HG02840 (cell line): ENCODE measurements around the gene PDE5A.

ENCODE experiments used
- ATAC-seq: cut with Tn5 transposase; IDR thresholded peaks from one replicate; pipeline ENCODE4 v1.9.1; 2021; ENCODE audit warnings: mild to moderate bottlenecking, moderate library complexity, moderate number of reproducible peaks; ENCODE audit not compliant: unreplicated experiment, low FRiP score

The PDE5A gene

GRCh38 chr4:119589165-119589564 lies 39.4 kb downstream of the PDE5A start:
- ATAC-seq: no peak

- ATAC-seq: no peak
Observed at GRCh38 chr4:119587796-119588195, 40.8 kb downstream of the PDE5A start.

DNA sequence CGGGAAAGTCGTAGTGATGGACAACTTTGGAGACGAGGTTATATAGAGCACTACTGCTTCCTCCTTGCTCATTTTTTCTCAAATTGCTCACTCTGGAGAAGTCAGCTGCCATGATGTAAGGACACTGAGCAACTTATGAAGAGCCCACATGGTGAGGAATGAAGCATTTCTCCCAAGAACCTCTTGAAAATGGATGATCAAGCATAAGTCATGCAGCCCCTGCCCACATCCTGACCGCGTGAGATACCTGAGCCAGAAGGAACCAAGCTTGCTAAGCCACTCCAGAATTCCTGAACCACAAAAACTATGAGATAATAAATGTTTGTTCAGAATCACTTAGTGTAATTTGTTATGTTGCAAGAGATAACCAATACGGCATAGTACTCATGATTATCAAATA lies 42.8 kb downstream of the PDE5A start:
- no peak for ATAC-seq

DNA sequence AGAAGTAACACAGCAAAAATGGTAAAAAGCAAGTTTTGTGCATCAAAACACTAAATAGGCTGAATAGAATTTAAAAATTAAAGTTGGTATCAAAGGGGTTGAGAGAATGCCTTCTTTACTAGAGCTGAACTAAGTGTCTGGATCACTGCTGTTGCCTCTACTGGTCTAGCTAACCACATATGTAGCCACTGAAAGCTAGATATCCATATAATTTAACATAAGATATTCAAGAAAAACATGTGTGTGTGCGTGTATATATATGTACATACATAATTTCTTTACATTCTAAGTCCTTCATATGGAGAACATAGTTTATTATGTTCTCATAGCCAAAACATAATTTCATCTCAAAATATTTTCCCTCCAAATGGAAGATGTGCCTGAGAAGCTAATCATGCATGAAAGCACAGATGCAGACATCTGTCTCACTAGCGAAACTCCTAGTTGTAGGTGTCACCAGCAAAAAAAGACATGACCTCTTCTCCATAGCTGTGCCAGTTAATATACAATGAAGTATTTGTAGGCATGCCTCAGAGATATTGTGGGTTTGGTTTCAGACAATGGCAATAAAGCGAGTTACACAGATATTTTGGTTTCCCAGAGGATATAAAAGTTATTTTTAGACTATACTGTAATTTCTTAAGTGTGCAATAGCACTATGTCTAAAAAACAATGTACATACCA lies 47.3 kb downstream of the PDE5A start:
- ATAC-seq: no peak

DNA sequence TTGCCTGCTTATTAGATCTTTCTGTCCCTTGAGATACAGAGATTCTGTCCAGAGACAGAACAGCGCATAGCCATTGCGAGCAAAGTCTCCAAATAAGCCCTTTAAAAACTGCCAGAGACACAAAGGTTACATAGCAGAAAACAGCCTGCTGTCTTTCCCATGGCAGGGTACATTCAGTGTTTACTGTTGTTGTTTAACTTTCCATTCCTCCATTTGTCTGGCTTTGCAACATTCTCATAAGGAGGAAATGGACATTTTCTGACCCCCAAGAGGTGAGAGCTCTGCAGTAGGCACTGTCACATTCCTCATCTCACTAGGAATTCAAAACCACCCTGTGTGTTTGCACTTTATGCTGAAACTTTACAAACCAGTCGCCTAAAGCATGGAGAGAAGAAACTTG lies 48.3 kb downstream of the PDE5A start:
- ATAC-seq: no peak

GRCh38 chr4:119579823-119580222 lies 48.8 kb downstream of the PDE5A start:
- ATAC-seq: no peak

- no peak for ATAC-seq
Observed at GRCh38 chr4:119570401-119570800, 58.2 kb downstream of the PDE5A start.

DNA sequence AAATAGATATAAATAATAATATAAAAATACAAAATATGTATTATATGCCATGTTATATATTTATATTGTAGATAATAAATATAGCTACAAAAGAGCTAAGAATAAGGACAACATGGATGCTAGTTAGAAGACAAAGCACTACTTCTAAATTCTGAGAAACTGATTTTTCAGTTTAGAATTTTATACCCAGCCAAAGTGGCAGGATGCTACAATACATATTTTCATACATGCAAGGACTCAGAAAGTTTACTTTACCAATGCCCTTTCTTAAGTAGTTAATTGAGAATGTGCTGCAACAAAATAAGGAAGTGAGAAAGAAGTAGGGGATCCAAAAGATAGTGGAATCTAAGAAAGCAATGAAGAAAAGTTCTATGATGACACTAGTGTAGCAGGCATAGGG lies 64.5 kb downstream of the PDE5A start:
- ATAC-seq: no peak

- ATAC-seq: no peak
Observed at GRCh38 chr4:119559044-119559647, 69.5 kb downstream of the PDE5A start.

DNA sequence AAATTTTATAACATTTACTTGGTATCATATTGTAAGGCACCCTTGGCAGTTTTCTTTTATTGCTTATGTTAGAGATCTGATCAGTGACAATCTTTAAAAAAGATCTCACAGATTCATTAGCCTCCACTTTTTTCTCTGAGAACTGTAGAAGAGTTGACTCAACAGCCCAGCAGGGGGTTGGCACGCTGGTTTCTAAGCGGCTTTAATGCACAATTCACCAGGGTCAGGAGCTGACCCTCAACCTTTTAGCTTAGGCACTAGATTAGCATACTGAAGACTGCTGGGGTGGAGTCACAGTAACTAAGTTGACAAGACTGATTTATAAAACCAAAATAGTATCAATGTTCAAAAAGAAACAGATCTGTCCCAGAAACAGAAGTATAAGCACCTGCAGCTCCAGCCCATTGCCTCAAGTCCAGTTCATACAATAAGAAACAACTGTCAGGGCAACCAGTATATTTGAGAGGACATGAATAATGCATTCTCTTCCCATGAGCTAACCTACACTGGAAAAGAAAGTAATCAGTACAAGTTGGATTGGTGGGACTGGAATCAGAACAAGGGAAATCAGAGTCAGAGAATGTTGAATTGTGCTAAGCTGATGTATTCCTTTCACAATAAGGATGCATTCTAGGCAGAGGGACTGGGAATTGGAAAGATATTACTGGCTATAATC lies 77.6 kb downstream of the PDE5A start:
- no peak for ATAC-seq

- ATAC-seq: no peak
Observed at GRCh38 chr4:119549639-119550038, 79.0 kb downstream of the PDE5A start.

- no peak for ATAC-seq
Observed at GRCh38 chr4:119543779-119544178, 84.8 kb downstream of the PDE5A start.

GRCh38 chr4:119543187-119543586 lies 85.4 kb downstream of the PDE5A start:
- no peak for ATAC-seq

- no peak for ATAC-seq
Observed at GRCh38 chr4:119540249-119540648, 88.4 kb downstream of the PDE5A start.

DNA sequence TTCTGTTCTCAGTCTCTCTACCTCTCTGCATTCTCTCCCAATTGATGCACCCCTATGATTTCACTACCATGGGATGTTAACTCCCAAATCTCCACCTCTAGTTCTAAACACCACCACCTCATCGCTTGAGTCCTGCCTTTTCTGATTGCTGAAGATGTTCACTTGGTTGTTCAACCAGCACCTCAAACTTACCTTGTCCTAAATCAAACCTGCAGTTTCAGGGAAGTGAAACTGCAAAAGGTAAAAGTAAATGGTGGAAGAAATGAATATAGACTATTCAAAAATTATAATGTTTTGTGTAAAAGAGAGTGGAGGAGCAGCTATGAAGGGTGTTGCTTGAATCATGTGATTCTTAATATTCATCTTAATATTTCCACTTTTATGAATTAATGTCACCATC lies 91.0 kb downstream of the PDE5A start:
- ATAC-seq: no peak

- ATAC-seq: no peak
Observed at GRCh38 chr4:119536572-119537528, 91.8 kb downstream of the PDE5A start.

GRCh38 chr4:119532319-119532718 lies 96.3 kb downstream of the PDE5A start:
- no peak for ATAC-seq

- no peak for ATAC-seq
Observed at GRCh38 chr4:119529788-119530187, 98.8 kb downstream of the PDE5A start.

DNA sequence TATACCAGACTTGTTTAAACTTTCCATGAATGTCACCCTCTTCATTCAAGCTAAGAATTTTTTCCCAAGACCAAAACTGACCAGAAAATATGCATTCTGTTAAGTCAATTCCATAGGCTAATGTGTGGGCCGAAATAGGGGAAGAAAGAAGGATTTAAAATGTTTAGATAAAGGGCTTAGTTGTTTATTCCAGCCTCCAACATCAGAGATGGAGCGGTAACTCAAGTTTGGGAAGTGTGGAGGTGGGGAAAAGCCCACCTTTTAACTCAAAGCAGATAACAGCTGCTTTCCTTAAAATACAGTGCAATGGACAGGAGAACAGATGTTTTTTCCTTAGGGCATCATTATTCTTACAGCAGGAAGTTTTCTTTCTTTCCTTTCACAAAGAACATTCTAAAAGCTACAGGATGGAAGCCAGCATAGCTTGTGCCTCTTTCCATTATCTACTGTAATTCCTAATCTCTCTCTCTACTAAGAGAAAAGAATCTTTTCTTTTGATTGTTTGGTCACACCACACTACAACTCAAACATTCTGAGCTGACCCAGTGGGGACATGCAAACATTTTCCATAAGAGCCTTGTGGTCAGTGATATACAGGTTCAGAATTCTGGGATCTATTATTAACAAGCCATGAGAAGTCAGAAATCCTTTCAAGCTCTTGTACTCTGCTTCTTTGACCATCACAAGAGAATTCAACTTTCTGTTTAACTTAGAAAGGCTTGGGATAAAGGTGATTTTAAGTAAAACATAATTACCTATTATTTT lies 101.6 kb downstream of the PDE5A start:
- ATAC-seq: no peak
